Transverse colon (tissue), 4 donors: Measurements from ENCODE around the gene TPCN2.

ENCODE experiments used
- POLR2AphosphoS5 ChIP-seq, 3 donors: sonication (generic); formaldehyde crosslinking; IDR thresholded peaks; one replicate each; pipeline ENCODE4 v1.6.1; 2016; ENCODE audit warnings: antibody characterized with exemption in 3 of 3
- TF ChIP-seq, protein P1 (sequence below), 5 experiments: fragments of 200-600 bp in 3 of 5; fragments of 450-650 bp in 2 of 5; sonication (generic) in 3 of 5; IDR thresholded peaks; 1 replicate in 2 of 5; 2 replicates in 3 of 5; pipeline ENCODE4 v1.5.1; 2016 to 2017; ENCODE audit warnings: antibody characterized with exemption in 5 of 5, inconsistent platforms in 3 of 5, mild to moderate bottlenecking in 2 of 5, moderate library complexity in 1 of 5

GRCh38 chr11:69034123-69034867 lies 14.4 kb upstream of the TPCN2 start:
- TF ChIP-seq, protein P1, sequence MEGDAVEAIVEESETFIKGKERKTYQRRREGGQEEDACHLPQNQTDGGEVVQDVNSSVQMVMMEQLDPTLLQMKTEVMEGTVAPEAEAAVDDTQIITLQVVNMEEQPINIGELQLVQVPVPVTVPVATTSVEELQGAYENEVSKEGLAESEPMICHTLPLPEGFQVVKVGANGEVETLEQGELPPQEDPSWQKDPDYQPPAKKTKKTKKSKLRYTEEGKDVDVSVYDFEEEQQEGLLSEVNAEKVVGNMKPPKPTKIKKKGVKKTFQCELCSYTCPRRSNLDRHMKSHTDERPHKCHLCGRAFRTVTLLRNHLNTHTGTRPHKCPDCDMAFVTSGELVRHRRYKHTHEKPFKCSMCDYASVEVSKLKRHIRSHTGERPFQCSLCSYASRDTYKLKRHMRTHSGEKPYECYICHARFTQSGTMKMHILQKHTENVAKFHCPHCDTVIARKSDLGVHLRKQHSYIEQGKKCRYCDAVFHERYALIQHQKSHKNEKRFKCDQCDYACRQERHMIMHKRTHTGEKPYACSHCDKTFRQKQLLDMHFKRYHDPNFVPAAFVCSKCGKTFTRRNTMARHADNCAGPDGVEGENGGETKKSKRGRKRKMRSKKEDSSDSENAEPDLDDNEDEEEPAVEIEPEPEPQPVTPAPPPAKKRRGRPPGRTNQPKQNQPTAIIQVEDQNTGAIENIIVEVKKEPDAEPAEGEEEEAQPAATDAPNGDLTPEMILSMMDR (IDR thresholded peaks at IDR 0.05): no peak
- no peak for TF ChIP-seq POLR2AphosphoS5 (IDR thresholded peaks at IDR 0.05)
